Non-pigmented ciliary epithelial cell (primary cell): ENCODE data around the gene EHD2.

Experiments
- DNase-seq: peaks from one replicate; pipeline ENCODE4 v3.0.0-alpha.2; 2010; ENCODE audit warnings: low read depth

The EHD2 gene

DNA sequence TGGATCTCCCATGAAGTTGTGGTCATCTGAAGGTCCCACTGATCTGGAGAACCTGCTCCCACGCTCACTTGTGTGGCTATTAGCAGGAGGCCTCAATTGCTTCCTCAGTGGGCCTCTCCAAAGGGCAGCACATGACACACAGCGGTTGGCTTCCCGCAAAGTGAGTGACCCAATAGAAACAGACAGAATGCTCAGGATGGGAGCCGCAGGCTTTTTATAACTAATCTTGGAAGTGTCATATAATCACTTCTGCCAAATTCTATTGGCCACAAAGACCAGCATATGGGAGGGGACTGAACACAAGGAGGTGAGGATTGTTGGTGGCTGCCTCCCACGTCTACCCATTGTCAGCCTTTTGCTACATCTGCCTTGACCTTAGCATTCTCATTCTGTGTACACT is 22.1 kb upstream of the EHD2 start:
- no peak for DNase-seq

DNA sequence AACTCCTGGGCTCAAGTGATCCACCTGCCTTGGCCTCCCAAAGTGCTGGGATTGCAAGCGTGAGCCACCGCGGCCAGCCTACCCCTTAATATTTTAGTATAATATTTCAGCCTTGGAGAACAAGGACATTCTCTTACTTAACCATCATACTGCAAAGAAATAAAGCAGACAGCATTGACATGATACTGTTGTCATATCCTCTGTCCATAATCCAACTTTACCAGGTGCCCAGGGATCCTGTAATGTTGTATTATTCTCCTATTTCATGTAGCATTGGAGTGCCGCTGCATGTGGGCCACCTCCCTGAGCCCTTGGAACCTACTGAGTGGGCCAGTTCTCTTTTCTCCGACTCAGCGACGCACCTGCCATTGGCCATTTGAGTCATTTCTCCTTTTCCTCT is 21.4 kb upstream of the EHD2 start:
- DNase-seq: no peak

DNA sequence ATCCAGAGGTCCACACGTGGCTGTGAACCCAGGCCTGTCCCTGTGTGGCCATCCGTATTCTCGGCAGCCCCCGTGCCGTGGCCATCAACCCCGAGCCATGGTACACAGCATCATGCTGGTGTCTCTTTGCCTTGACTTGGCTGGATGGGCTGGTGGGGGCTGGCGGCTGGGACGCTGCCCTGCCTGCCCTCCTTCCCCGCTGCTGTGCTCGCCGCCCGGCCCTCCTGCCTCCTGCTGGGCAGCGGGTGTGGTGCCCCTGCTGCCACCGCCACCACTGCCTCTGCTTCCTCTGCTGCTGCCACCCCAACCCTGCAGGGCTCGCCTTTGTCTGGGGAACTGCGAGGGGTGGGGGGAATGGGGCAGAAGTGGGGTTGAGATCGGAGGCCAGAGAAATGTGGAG is 19.7 kb upstream of the EHD2 start:
- no peak for DNase-seq

DNA sequence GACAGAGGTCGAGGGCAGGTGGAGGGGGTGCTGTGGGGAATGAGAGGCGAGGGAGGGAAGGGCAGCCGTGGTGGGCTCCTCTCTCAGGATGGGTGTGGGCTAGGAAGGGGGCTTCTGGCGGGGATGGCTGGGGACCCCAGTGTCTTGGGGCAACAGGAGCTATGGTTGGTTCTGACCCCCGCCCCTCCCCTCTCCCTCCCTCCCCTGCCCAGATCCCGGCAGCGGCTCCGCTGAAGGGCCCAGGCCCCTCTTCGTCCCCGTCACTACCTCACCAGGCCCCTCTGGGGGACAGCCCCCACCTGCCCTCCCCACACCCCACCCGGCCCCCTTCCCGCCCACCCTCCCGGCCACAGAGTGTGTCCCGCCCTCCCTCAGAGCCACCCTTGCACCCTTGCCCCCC is 19.3 kb upstream of the EHD2 start:
- DNase-seq: no peak

DNA sequence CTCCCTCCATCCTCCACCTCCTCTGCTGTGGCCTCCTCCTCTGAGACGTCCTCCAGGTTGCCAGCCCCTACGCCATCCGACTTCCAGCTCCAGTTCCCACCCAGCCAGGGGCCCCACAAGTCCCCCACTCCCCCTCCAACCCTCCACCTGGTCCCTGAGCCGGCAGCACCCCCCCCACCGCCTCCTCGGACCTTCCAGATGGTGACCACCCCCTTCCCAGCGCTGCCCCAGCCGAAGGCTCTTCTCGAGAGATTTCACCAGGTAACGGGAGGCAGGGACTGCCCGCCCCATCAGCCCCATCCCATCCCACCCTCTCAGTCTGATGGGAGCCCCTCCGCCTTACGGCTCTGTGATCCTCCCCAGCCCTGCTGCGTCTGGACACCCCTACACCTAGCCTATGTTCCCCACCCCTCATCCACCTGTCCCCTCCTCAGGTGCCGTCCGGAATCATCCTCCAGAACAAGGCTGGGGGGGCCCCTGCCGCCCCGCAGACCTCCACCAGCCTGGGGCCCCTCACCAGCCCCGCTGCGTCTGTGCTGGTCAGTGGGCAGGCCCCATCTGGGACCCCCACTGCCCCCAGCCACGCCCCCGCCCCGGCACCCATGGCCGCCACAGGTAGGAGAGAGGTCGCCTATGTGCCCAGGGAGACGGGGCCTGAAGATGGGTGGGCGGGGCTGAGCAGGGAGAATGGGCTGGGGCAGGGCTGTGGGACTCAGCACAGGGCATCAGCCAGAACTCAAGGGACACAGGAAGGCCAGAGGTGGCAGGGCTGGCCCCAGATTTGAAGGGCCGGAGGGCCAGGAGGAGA is 18.6 kb upstream of the EHD2 start:
- DNase-seq: no peak

DNA sequence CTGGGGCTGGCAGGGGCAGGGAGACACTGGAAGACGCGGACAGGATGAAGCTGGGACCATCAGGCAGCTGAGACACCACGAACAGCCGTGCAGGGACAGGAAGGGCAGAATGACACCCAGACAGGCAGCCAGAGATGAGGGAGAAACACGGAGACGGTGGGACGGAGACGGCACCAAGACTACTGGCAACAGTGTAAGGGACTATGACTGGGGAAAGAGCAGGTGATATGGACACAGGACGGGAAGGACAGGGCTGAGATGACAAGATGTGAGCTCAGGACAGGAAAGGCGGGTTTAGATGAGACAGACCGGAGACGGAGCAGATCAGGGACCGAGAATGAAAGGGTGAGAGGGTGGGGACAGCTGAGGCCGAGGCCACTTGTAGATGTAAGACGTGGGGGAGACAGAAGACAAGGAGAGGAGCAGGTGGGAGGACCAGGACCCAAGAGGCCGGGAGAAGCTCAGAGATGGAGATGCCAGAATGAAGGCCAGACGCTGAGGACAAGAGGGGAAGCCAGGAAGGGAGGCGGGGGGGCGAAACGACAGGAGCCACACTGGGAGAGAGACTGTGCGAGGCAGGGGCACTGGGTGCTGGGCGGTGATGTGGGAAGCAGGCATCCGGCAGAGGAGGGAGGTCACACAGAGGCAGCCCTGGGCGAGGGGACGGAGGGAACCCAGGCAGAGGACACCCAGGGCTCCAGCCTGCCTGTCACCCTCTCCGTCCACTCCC is 17.5 kb upstream of the EHD2 start:
- no peak for DNase-seq

DNA sequence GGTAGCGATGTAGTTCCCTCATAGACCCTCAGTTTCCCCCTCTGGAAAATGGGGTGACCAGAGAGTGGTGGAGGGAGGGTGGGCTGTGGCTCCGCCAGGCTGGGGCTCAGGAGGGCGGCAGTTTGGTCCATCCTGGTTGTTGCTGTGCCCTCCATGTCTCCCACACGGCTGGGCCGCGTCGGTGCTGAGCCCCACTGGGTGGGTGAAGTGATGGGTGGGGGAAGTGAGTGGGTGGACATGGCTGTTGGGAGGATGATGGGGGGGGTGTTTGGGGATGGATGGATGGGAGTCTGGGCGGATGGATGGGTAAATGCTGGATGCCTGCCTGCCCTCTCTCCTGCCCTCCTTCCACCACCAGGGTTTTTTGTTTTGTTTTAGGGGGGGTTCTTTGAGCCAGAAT is 16.6 kb upstream of the EHD2 start:
- DNase-seq: no peak

DNA sequence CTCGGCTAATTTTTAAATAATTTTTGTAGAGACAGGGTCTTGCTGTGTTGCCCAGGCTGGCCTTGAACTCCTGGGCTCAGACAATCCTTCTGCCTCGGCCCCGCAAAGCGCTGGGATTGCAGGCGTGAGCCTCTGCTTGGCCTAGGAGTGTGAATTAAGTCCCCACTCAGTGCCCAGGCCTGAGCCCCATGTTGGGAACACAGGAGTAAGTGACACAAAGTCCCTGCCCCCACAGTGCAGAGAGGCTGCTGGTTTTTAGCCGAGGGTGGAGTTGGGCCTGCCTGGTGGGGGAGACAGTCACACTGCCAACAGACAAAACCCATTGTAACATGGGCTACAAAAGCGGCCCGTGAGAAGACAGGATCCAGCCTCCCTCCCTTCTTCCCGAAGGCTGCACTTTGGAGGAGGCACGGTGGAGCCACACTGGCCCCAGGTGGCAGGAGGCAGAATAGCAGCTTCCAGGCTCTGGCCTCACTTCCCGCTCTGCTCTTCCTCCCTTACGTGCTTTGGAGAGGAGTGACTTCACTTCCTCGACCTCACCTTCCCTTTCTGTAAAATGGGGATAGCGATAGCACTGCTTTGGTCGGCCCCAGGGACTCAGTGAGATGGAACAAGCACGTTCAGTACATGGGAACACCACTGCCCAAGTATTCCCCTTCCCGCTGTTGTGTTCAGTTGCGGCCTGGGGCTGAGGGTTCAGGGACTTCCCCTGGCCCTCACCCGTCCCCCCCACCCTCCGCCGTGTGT is 15.2 kb upstream of the EHD2 start:
- DNase-seq: peak; percentile 32

DNA sequence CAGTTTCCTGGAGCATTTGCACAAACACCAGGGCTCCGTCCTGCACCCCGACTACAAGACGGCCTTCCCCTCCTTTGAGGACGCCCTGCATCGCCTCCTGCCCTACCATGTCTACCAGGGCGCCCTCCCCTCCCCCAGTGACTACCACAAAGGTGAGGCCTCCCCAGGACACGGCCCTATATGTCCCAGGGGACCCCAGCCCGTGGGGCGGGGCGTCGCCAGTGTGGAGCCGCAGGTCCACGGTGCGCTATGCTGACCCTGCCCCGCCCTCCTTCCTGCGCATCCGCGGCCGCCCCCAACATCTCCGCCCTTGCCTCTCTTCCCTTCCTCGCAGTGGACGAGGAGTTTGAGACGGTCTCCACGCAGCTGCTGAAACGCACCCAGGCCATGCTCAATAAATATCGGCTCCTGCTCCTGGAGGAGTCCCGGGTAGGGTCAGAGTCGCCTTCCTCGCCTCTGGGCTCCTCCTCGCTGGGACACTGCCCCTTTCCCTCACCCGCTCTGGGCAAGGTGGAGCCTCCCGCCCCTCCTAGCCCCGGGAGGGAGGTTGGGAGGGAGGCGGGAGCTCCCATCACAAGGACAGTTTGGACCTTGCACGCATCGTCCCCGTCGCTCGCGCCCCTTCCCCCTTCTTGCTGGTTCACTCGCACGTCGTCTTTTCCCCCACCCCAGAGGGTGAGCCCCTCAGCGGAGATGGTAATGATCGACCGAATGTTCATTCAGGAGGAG is 14.4 kb upstream of the EHD2 start:
- no peak for DNase-seq

DNA sequence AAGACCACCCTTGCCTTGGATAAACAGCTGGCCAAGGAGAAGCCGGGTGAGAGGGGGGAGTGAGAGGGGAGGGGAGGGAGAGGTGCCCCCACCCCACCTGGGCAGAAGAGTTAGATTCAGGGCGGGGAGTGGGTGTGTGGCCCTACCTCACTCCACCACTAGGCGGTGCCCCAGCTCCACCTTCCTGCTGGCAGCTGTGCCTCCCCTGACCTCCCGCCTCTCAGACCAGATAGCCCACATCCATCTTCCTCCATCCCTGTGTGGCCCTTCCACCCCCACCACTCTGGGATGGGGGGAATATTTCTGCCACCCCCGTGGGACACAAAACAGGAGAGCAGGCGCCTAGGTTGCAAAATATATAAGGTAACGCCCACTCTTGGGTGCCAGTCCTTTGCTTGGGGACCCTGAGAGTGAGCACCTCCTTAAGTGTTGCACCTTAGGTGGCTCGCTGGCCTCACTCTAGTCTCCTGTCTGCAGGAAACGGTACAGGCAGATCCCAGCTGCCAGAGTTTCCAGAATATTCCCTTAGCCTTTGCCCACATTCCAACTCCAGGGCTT is 13.8 kb upstream of the EHD2 start:
- no peak for DNase-seq

DNA sequence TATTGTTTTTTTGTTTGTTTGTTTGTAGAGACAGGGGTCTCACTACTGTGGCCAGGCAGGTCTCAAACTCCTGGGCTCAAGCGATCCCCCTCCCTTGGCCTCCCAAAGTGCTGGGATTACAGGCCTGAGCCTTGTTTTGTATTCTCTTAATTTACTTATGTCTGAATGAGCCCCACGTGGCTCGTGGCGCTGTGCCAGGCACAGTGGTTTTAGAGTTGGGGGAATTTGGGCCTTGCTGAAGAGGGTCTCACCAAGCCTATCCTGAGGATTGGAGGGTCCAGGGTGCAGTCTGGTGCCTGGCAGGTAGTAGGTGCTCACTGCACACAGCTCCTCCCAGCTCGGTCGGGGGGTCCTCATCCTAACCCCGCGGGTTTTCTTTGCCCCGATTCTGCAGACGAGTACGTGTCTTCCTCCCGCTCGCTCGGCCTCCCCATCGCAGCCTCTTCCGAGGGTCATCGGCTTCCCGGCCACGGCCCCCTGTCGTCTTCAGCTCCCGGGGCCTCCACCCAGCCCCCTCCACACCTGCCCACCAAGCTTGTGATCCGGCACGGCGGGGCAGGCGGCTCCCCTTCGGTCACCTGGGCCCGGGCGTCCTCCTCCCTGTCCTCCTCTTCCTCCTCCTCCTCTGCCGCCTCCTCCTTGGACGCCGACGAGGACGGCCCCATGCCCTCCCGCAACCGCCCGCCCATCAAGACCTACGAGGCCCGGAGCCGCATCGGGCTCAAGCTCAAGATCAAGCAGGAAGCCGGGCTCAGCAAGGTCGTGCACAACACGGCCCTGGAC is 12.1 kb upstream of the EHD2 start:
- DNase-seq: no peak

DNA sequence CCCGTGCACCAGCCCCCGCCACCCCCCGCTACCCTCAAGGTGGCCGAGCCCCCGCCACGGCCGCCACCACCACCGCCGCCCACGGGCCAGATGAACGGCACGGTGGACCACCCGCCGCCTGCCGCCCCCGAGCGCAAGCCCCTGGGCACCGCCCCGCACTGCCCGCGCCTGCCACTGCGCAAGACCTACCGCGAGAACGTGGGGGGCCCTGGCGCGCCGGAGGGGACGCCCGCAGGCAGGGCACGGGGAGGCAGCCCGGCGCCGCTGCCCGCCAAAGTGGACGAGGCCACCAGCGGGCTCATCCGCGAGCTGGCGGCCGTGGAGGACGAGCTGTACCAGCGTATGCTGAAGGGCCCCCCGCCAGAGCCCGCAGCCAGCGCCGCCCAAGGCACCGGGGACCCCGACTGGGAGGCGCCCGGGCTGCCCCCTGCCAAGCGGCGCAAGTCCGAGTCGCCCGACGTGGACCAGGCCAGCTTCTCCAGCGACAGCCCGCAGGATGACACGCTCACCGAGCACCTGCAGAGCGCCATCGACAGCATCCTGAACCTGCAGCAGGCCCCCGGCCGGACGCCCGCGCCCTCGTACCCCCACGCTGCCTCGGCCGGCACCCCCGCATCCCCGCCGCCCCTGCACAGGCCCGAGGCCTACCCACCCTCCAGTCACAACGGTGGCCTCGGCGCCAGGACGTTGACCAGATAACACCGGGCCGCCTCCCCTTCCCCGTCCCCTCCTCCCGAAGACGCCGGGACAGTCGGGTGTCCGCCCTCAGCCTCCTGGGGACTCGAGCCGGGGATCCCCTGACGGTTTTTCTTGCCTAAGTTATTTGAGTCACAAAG is 11.3 kb upstream of the EHD2 start:
- no peak for DNase-seq

DNA sequence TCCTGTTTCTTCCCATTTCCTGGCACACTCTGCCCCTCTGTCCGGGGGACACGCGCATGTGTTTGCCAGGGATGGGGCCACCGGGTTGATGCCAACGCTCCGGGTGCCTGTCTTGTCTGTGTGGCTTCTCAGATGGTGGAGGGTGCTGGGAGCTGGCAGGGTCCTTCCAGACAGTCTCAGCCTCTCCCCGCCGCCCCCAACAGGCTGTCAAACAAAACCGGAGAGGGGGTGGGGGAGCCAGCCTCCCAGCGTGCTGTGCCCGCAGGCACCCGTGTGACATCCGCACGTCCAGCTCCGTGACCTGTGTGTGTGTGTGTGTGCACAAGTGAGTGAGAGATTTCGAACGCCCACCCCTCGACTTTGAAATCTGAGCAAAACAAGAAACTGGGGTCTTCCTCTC is 10.6 kb upstream of the EHD2 start:
- DNase-seq: no peak

DNA sequence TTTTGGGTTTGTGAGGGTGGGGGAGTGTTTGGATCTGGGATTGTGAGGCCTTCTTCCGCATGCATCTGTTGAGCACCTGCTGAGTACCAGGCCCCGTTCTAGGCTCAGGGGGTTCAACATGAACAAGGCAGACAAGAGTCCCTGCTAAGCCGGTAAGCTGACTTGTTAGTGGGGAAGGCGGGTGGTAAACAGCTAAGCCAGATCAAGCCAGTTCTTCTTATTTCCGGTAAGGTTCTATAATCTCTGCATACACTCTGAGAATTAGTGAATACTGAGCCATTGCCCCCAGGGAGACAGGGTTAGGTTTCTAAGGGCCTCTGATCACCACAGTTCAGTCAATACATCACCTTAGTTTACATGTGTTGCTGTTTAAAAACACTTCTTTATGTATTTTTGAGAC is 9.9 kb upstream of the EHD2 start:
- DNase-seq: no peak

DNA sequence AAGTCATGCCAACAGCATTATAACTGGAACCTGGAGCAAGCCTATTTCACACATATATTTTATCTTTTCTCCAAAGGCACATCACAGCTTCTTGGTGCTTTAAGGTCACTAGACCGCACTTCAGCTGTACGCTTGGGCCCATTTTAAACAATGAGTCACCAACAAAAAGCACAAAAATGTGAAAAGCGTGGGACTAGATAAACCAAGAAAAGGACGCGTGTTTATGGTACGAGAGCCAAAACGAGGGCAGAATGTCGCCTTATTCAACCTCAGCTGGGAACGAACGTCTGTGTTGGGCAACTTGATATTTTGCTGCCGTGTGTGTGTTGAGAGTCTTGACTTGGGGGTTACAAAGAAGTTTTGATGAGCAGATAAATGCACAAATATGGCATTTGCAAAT is 9.2 kb upstream of the EHD2 start:
- peak; percentile 50 for DNase-seq

DNA sequence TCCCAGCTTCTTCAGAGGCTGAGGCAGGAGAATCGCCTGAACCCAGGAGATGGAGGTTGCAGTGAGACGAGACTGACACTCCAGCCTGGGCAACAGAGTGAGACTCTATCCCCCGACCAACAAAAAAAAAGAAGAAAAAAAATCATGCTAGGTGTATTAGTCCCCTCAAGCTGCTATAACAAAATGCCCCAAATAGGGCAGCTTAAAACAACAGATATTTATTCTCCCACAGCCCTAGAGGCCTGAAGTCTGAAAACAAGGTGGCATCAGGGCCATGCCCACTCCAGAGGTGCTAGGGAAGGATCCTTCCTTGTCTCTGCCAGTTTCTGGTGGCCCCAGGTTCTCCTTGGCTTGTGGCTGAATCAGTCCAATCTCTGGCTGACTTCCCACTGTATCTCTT is 8.6 kb upstream of the EHD2 start:
- no peak for DNase-seq

DNA sequence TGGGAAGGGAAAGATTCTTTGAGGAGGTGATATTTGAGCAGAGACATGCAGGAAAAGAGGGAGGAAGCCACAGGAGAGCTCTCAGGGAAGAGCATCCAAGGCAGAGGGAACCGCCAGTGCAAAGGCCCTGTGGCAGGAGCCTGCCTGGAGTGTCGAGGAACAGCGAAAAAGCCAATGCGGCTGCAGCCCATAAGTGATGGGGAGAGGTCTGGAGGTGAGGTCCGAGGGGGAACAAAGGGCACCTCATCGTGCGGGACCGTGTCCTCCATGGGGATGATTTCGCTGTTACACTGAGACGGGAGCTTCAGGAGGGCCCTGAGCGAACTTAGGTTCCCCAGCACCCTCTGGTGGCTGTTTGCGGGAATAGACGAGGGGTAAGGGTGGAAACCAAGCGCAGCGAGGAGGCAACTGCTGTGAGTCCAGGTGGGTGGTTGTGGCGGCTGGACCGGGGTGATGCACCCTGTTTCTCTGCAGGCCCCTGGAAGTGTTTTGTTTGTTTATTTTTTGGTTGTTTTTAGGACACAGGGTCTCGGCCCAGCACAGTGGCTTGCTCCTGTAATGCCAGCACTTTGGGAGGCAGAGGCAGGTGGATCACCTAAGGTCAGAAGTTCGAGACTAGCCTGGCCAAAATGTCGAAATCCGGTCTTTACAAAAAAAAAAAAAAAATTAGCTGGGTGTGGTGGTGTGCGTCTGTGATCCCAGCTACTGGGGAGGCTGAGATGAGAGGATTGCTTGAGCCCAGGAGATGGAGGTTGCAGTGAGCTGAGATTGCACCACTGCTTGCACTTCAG is 5.9 kb upstream of the EHD2 start:
- DNase-seq: peak; percentile 26

DNA sequence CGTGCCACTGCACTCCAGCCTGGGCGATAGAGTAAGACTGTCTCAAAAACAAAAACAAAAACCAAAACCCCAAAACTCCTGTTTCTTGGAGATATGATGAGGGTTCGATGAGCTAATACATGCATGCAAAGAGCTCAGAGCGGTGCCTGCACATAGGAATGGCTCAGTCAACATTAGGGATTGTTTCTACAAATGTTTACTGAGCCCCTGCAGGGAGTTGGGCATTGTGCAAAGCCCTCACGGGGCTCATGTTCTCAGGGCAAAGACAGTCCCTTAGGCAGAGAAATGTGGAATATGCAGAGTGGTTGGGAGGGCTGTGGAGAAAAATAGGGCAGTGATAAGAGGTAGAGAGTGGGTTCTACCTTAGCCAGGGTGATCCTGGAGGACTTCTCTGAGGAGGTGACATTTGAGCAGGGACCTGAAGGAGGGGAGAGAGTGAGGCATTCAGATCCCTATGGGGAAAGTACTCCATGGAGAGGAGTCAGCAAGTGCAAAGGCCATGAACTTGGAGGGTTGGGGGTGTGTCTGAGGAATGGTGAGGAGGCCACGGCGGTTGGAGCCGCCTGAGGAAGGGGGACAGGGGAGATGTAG is 1.5 kb upstream of the EHD2 start:
- DNase-seq: no peak

DNA sequence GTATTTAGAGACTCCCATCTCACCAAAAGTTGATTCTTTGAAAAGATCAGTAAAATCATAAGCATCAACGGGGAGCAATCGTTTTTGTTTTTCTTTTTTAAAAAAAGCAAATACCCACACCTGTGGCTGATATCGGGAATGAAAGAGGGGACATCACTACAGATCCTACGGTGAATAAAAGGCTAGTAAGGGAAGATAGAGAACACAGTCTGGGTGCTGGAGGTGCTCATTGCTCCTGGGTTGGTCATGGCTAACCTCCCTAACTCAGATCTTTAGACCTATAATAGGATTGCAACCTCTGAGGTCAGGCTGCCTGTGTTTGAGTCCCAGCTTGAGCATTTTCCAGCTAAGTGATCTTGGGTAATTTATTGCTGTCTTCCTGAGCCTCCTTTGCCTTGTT is 1.1 kb downstream of the EHD2 start:
- no peak for DNase-seq
